ENCODE data around the gene CRAMP1.

- no peak for TF ChIP-seq POLR2AphosphoS5 (IDR thresholded peaks at IDR 0.05)
- TF ChIP-seq CTCF (IDR thresholded peaks at IDR 0.05 in 8 of 11, conservative IDR thresholded peaks at IDR 0.05 in 3 of 11) = no peak
Observed at GRCh38 chr16:1633310-1633709, 21.1 kb downstream of the CRAMP1 start.
